ENCODE data around the gene TPST1.

Gene TPST1

DNA sequence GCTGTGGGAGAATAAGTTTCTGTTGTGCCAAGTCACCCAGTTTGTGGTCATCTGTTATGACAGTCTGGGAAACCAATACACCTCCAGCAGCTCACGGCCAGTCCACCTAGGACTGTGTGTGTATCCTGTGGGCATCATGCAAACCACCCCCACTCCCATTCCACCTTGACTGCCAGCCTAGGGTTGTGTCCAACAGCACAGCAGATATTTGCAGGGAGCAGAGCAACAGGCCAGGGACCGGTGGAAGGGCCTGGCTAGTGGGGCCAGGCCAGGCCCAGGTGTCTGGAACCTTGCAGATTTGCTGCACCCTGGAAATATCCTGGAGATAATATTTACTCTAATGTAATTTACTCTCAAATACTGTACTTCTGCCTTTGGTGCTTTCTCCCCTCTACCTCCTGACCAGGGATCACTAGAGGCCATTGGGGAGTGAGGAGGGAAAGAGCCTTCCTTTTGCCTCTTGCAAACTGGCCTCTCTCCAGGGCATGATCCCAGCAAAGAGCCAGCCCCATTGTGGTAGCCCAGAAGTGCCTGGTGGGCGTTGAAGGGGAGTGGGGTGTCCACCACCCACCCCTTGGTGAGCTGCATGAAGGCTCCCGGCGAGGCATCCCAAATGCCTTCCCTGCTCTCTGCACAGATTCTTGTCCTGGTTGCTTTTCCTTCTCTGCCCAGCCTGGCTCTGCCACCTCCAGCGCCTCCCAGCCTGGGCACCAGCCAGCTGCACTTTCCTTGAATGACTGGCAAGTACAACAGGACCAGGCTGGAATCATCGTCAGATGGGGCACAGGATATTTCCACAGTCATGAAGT is 15.2 kb upstream of the TPST1 start:
- Histone ChIP-seq H3K4me1 (ENCODE audit: control insufficient read depth in 1 of 2, insufficient read depth in 2 of 2, low read length in 2 of 2) (no peaks in the 10 kb centered on the region), H3K4me3 (ENCODE audit: low read depth in 1 of 2, low read length in 2 of 2) (no peak overlapping the region), H3K27ac (ENCODE audit: low read length) (no peak overlapping the region), H3K9me3 (ENCODE audit: control insufficient read depth in 1 of 2, low read length in 2 of 2) (peaks cover 0 to 2% of the 10 kb centered on the region in 2 donors), H3K36me3 (ENCODE audit: control insufficient read depth in 1 of 2, insufficient read depth in 2 of 2, low read length in 2 of 2) (no peaks in the 10 kb centered on the region), H3K27me3 (ENCODE audit: low read depth, low read length) (no peaks in the 10 kb centered on the region)

- H3K27me3 ChIP-seq (ENCODE audit: low read depth, low read length) = no peaks in the 10 kb centered on the region
- H3K4me3 ChIP-seq (ENCODE audit: low read depth in 1 of 2, low read length in 2 of 2) = no peak overlapping the region
- H3K4me1 ChIP-seq (ENCODE audit: control insufficient read depth in 1 of 2, insufficient read depth in 2 of 2, low read length in 2 of 2) = no peaks in the 10 kb centered on the region
- H3K9me3 ChIP-seq (ENCODE audit: control insufficient read depth in 1 of 2, low read length in 2 of 2) = peaks cover 0 to 2% of the 10 kb centered on the region in 2 donors
- no peaks in the 10 kb centered on the region for H3K36me3 ChIP-seq (ENCODE audit: control insufficient read depth in 1 of 2, insufficient read depth in 2 of 2, low read length in 2 of 2)
- no peak overlapping the region for H3K27ac ChIP-seq (ENCODE audit: low read length)
Observed at GRCh38 chr7:66190504-66190857, 14.7 kb upstream of the TPST1 start.

- no peak overlapping the region for H3K27ac ChIP-seq (ENCODE audit: low read length)
Observed at GRCh38 chr7:66193146-66193725, 11.9 kb upstream of the TPST1 start.

GRCh38 chr7:66198469-66198868 is 6.7 kb upstream of the TPST1 start:
- no peaks in the 10 kb centered on the region for H3K36me3 ChIP-seq (ENCODE audit: control insufficient read depth in 1 of 2, insufficient read depth in 2 of 2, low read length in 2 of 2)
- no peak overlapping the region for H3K27ac ChIP-seq (ENCODE audit: low read length)
- H3K4me3 ChIP-seq (ENCODE audit: low read depth in 1 of 2, low read length in 2 of 2) = no peak overlapping the region
- no peaks in the 10 kb centered on the region for H3K4me1 ChIP-seq (ENCODE audit: control insufficient read depth in 1 of 2, insufficient read depth in 2 of 2, low read length in 2 of 2)
- H3K9me3 ChIP-seq (ENCODE audit: control insufficient read depth in 1 of 2, low read length in 2 of 2) = no peaks in the 10 kb centered on the region
- no peaks in the 10 kb centered on the region for H3K27me3 ChIP-seq (ENCODE audit: low read depth, low read length)

More at GRCh38 chr7:66193146-66193725, 11.9 kb upstream of the TPST1 start:
- no peaks in the 10 kb centered on the region for H3K9me3 ChIP-seq (ENCODE audit: control insufficient read depth in 1 of 2, low read length in 2 of 2)
- H3K4me1 ChIP-seq (ENCODE audit: control insufficient read depth in 1 of 2, insufficient read depth in 2 of 2, low read length in 2 of 2) = no peaks in the 10 kb centered on the region
- no peak overlapping the region for H3K4me3 ChIP-seq (ENCODE audit: low read depth in 1 of 2, low read length in 2 of 2)
- no peaks in the 10 kb centered on the region for H3K36me3 ChIP-seq (ENCODE audit: control insufficient read depth in 1 of 2, insufficient read depth in 2 of 2, low read length in 2 of 2)
- H3K27me3 ChIP-seq (ENCODE audit: low read depth, low read length) = no peaks in the 10 kb centered on the region

DNA sequence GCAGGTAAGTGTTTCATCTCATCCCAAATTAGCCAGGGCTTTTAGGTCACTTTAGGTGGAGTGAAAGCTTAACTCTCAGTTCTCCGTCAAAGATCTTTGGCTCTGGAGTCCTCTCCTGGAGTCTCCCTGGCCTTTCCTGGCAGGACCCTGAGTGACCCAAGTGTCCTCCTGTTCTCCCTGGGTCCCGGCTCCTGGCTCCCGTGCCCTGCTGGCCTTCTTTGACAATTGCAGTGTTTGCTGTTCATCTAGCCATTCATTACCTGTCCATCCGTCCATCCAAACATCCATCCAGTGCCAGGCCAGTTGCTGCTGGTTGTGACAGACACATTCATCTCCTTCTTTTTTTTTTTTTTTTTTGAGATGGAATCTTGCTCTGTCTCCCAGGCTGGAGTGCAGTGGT is 6.2 kb upstream of the TPST1 start:
- no peaks in the 10 kb centered on the region for H3K27me3 ChIP-seq (ENCODE audit: low read depth, low read length)
- no peaks in the 10 kb centered on the region for H3K9me3 ChIP-seq (ENCODE audit: control insufficient read depth in 1 of 2, low read length in 2 of 2)
- H3K4me1 ChIP-seq (ENCODE audit: control insufficient read depth in 1 of 2, insufficient read depth in 2 of 2, low read length in 2 of 2) = no peaks in the 10 kb centered on the region
- no peak overlapping the region for H3K4me3 ChIP-seq (ENCODE audit: low read depth in 1 of 2, low read length in 2 of 2)
- H3K36me3 ChIP-seq (ENCODE audit: control insufficient read depth in 1 of 2, insufficient read depth in 2 of 2, low read length in 2 of 2) = no peaks in the 10 kb centered on the region
- no peak overlapping the region for H3K27ac ChIP-seq (ENCODE audit: low read length)

GRCh38 chr7:66202441-66202840 is 2.7 kb upstream of the TPST1 start:
- H3K4me3 ChIP-seq (ENCODE audit: low read depth in 1 of 2, low read length in 2 of 2) = no peak overlapping the region
- H3K27me3 ChIP-seq (ENCODE audit: low read depth, low read length) = no peaks in the 10 kb centered on the region
- H3K36me3 ChIP-seq (ENCODE audit: control insufficient read depth in 1 of 2, insufficient read depth in 2 of 2, low read length in 2 of 2) = peaks cover 0 to 6% of the 10 kb centered on the region in 2 donors
- H3K9me3 ChIP-seq (ENCODE audit: control insufficient read depth in 1 of 2, low read length in 2 of 2) = no peaks in the 10 kb centered on the region
- no peak overlapping the region for H3K27ac ChIP-seq (ENCODE audit: low read length)
- peaks cover 0 to 11% of the 10 kb centered on the region in 2 donors for H3K4me1 ChIP-seq (ENCODE audit: control insufficient read depth in 1 of 2, insufficient read depth in 2 of 2, low read length in 2 of 2)

- peaks cover 0 to 13% of the 10 kb centered on the region in 2 donors for H3K4me1 ChIP-seq (ENCODE audit: control insufficient read depth in 1 of 2, insufficient read depth in 2 of 2, low read length in 2 of 2)
- peak overlapping the region; percentile 19 for H3K27ac ChIP-seq (ENCODE audit: low read length)
- no peaks in the 10 kb centered on the region for H3K9me3 ChIP-seq (ENCODE audit: control insufficient read depth in 1 of 2, low read length in 2 of 2)
- H3K27me3 ChIP-seq (ENCODE audit: low read depth, low read length) = no peaks in the 10 kb centered on the region
- peaks cover 0 to 6% of the 10 kb centered on the region in 2 donors for H3K36me3 ChIP-seq (ENCODE audit: control insufficient read depth in 1 of 2, insufficient read depth in 2 of 2, low read length in 2 of 2)
- H3K4me3 ChIP-seq (ENCODE audit: low read depth in 1 of 2, low read length in 2 of 2) = peak overlapping the region; percentile 71 to 97
Observed at GRCh38 chr7:66205741-66206090, 582 bp downstream of the TPST1 start.

GRCh38 chr7:66206119-66206933 is 1.2 kb downstream of the TPST1 start:
- Histone ChIP-seq H3K27me3 (ENCODE audit: low read depth, low read length) (no peaks in the 10 kb centered on the region), H3K4me1 (ENCODE audit: control insufficient read depth in 1 of 2, insufficient read depth in 2 of 2, low read length in 2 of 2) (peaks cover 0 to 13% of the 10 kb centered on the region in 2 donors), H3K4me3 (ENCODE audit: low read depth in 1 of 2, low read length in 2 of 2) (peak overlapping the region; percentile 71 to 97), H3K36me3 (ENCODE audit: control insufficient read depth in 1 of 2, insufficient read depth in 2 of 2, low read length in 2 of 2) (peaks cover 0 to 6% of the 10 kb centered on the region in 2 donors), H3K9me3 (ENCODE audit: control insufficient read depth in 1 of 2, low read length in 2 of 2) (no peaks in the 10 kb centered on the region), H3K27ac (ENCODE audit: low read length) (peak overlapping the region; percentile 19)

DNA sequence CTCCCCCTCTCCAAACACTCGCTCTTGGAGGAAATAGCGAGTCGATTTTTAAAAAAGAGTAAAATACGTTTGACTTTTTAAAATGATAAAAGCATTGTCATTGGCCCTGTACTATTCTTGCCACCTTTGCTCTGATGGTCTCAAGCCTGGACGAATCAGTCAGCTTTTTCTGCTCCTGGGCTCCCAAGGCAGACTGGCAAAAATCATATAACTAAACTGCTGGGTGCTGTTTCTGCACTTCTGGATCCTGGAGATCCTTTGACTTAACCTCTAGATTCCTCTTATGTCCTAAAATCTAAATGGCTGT is 1.8 kb downstream of the TPST1 start:
- H3K27me3 ChIP-seq (ENCODE audit: low read depth, low read length) = no peaks in the 10 kb centered on the region
- H3K4me1 ChIP-seq (ENCODE audit: control insufficient read depth in 1 of 2, insufficient read depth in 2 of 2, low read length in 2 of 2) = peaks cover 0 to 13% of the 10 kb centered on the region in 2 donors
- no peaks in the 10 kb centered on the region for H3K9me3 ChIP-seq (ENCODE audit: control insufficient read depth in 1 of 2, low read length in 2 of 2)
- H3K4me3 ChIP-seq (ENCODE audit: low read depth in 1 of 2, low read length in 2 of 2) = peak overlapping the region; percentile 71 to 97
- peak overlapping the region; percentile 3 for H3K27ac ChIP-seq (ENCODE audit: low read length)
- H3K36me3 ChIP-seq (ENCODE audit: control insufficient read depth in 1 of 2, insufficient read depth in 2 of 2, low read length in 2 of 2) = peaks cover 0 to 6% of the 10 kb centered on the region in 2 donors

- Histone ChIP-seq H3K9me3 (ENCODE audit: control insufficient read depth in 1 of 2, low read length in 2 of 2) (no peaks in the 10 kb centered on the region), H3K4me1 (ENCODE audit: control insufficient read depth in 1 of 2, insufficient read depth in 2 of 2, low read length in 2 of 2) (peaks cover 0 to 13% of the 10 kb centered on the region in 2 donors), H3K27ac (ENCODE audit: low read length) (no peak overlapping the region), H3K27me3 (ENCODE audit: low read depth, low read length) (no peaks in the 10 kb centered on the region), H3K4me3 (ENCODE audit: low read depth in 1 of 2, low read length in 2 of 2) (peak overlapping the region in 1 of 2 donors; percentile 17), H3K36me3 (ENCODE audit: control insufficient read depth in 1 of 2, insufficient read depth in 2 of 2, low read length in 2 of 2) (peaks cover 0 to 6% of the 10 kb centered on the region in 2 donors)
Observed at GRCh38 chr7:66207540-66207939, 2.4 kb downstream of the TPST1 start.

- Histone ChIP-seq H3K27ac (ENCODE audit: low read length) (no peak overlapping the region), H3K4me1 (ENCODE audit: control insufficient read depth in 1 of 2, insufficient read depth in 2 of 2, low read length in 2 of 2) (peaks cover 0 to 5% of the 10 kb centered on the region in 2 donors), H3K27me3 (ENCODE audit: low read depth, low read length) (no peaks in the 10 kb centered on the region), H3K4me3 (ENCODE audit: low read depth in 1 of 2, low read length in 2 of 2) (no peak overlapping the region), H3K9me3 (ENCODE audit: control insufficient read depth in 1 of 2, low read length in 2 of 2) (no peaks in the 10 kb centered on the region), H3K36me3 (ENCODE audit: control insufficient read depth in 1 of 2, insufficient read depth in 2 of 2, low read length in 2 of 2) (no peaks in the 10 kb centered on the region)
Observed at GRCh38 chr7:66211429-66211828, 6.3 kb downstream of the TPST1 start.

All from muscle layer of duodenum (tissue), 2 donors.